Testis (tissue), 2 donors: Measurements from ENCODE around the gene TIMM8A.

Source experiments
- POLR2A ChIP-seq: fragments of 450-650 bp; IDR thresholded peaks from one replicate; pipeline ENCODE4 v1.6.1; 2017; ENCODE audit warnings: antibody characterized with exemption, mild to moderate bottlenecking, moderate library complexity
- TF ChIP-seq, protein P1 (sequence below), 3 experiments: fragments of 450-650 bp in 2 of 3; fragments of 200-600 bp in 1 of 3; sonication (generic) in 1 of 3; IDR thresholded peaks; one replicate each; pipeline ENCODE4 v1.5.1; 2016 to 2019; ENCODE audit warnings: antibody characterized with exemption in 3 of 3, mild to moderate bottlenecking in 2 of 3, moderate library complexity in 1 of 3

DNA sequence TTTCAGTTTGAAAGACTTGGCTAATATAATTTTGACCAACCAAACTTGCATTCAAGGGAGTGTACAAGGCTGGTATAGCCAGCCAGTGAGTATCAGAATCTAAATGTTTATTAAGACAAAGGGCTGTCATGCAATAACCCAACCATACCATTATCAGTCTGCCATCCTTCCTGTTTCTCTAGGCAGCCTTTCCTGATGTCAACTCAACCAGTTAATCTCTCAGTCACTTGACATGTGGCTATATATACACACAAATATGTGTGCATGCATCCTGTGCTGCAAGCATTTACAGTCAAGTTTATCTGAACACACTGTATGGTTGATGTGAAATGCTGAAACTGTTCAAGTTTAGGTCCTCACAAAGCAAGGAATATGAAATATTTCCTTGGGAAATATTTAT lies 20.3 kb upstream of the TIMM8A start:
- TF ChIP-seq POLR2A, result no peak
- TF ChIP-seq, protein P1, sequence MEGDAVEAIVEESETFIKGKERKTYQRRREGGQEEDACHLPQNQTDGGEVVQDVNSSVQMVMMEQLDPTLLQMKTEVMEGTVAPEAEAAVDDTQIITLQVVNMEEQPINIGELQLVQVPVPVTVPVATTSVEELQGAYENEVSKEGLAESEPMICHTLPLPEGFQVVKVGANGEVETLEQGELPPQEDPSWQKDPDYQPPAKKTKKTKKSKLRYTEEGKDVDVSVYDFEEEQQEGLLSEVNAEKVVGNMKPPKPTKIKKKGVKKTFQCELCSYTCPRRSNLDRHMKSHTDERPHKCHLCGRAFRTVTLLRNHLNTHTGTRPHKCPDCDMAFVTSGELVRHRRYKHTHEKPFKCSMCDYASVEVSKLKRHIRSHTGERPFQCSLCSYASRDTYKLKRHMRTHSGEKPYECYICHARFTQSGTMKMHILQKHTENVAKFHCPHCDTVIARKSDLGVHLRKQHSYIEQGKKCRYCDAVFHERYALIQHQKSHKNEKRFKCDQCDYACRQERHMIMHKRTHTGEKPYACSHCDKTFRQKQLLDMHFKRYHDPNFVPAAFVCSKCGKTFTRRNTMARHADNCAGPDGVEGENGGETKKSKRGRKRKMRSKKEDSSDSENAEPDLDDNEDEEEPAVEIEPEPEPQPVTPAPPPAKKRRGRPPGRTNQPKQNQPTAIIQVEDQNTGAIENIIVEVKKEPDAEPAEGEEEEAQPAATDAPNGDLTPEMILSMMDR (IDR thresholded peaks at IDR 0.05), result no peak
